Right lobe of liver (tissue), 4 donors: ENCODE measurements around the gene ZNHIT1.

Experiments used
- POLR2A ChIP-seq: fragments of 450-650 bp; IDR thresholded peaks from one replicate; pipeline ENCODE4 v1.6.1; 2017; ENCODE audit warnings: antibody characterized with exemption, mild to moderate bottlenecking
- TF ChIP-seq, protein P1 (sequence below), 4 donors: fragments of 200-600 bp in 3 of 4; fragments of 450-650 bp in 1 of 4; IDR thresholded peaks; one replicate each; pipeline versions ENCODE4 v1.5.1 to v1.8.0; 2016 to 2022; ENCODE audit warnings: antibody characterized with exemption in 4 of 4, mild to moderate bottlenecking in 2 of 4
- donor health status: DM: no; HTN: no; CAD: no.
- donor health status: DM: no; HTN: no; CAD: no.
- donor health status: DM: no; HTN: yes; CAD: no.

- TF ChIP-seq POLR2A: no peak
- TF ChIP-seq, protein P1, sequence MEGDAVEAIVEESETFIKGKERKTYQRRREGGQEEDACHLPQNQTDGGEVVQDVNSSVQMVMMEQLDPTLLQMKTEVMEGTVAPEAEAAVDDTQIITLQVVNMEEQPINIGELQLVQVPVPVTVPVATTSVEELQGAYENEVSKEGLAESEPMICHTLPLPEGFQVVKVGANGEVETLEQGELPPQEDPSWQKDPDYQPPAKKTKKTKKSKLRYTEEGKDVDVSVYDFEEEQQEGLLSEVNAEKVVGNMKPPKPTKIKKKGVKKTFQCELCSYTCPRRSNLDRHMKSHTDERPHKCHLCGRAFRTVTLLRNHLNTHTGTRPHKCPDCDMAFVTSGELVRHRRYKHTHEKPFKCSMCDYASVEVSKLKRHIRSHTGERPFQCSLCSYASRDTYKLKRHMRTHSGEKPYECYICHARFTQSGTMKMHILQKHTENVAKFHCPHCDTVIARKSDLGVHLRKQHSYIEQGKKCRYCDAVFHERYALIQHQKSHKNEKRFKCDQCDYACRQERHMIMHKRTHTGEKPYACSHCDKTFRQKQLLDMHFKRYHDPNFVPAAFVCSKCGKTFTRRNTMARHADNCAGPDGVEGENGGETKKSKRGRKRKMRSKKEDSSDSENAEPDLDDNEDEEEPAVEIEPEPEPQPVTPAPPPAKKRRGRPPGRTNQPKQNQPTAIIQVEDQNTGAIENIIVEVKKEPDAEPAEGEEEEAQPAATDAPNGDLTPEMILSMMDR (IDR thresholded peaks at IDR 0.05): no peak
These were observed 32.6 kb upstream of the ZNHIT1 start for GRCh38 chr7:101185258-101185839.
